Muscle layer of duodenum (tissue), 2 donors: ENCODE measurements around the gene CD200R1L.
A peak's percentile ranks its signal among the peaks of the same experiment; 100 is the strongest.

Experiments
- H3K27ac ChIP-seq: one replicate; pipeline ENCODE4 v1.7.0; 2013; ENCODE audit warnings: mild to moderate bottlenecking, low read length
- H3K27me3 ChIP-seq: one replicate; pipeline ENCODE4 v1.7.0; 2013; ENCODE audit warnings: low read depth, mild to moderate bottlenecking, control low read depth, low read length
- H3K36me3 ChIP-seq, 2 donors: one replicate each; pipeline ENCODE4 v1.7.0; 2013; ENCODE audit warnings: low read length in 2 of 2, control low read depth in 1 of 2, mild to moderate bottlenecking in 1 of 2; ENCODE audit not compliant: insufficient read depth in 2 of 2, control insufficient read depth in 1 of 2
- H3K4me1 ChIP-seq, 2 donors: one replicate each; pipeline ENCODE4 v1.7.0; 2013; ENCODE audit warnings: low read length in 2 of 2, mild to moderate bottlenecking in 2 of 2, control low read depth in 1 of 2, moderate library complexity in 1 of 2; ENCODE audit not compliant: insufficient read depth in 2 of 2, control insufficient read depth in 1 of 2
- H3K4me3 ChIP-seq, 2 donors: one replicate each; pipeline ENCODE4 v1.7.0; 2013; ENCODE audit warnings: low read length in 2 of 2, low read depth in 1 of 2, mild to moderate bottlenecking in 1 of 2
- H3K9me3 ChIP-seq, 2 donors: one replicate each; pipeline ENCODE4 v1.7.0; 2013; ENCODE audit warnings: low read length in 2 of 2, control low read depth in 1 of 2, mild to moderate bottlenecking in 1 of 2; ENCODE audit not compliant: control insufficient read depth in 1 of 2
- donor health status: healthy.

Gene CD200R1L

GRCh38 chr3:112775011-112775742 lies 71.5 kb downstream of the CD200R1L start:
- H3K27ac ChIP-seq = peak overlapping the region; percentile 79
- no peak overlapping the region for H3K4me3 ChIP-seq
- no peaks in the 10 kb centered on the region for H3K36me3 ChIP-seq
- no peaks in the 10 kb centered on the region for H3K4me1 ChIP-seq
- no peaks in the 10 kb centered on the region for H3K27me3 ChIP-seq
- H3K9me3 ChIP-seq = no peaks in the 10 kb centered on the region

GRCh38 chr3:112774293-112774926 lies 72.3 kb downstream of the CD200R1L start:
- Histone ChIP-seq H3K4me1 (no peaks in the 10 kb centered on the region), H3K27me3 (no peaks in the 10 kb centered on the region), H3K36me3 (no peaks in the 10 kb centered on the region), H3K27ac (no peak overlapping the region), H3K4me3 (no peak overlapping the region), H3K9me3 (no peaks in the 10 kb centered on the region)

GRCh38 chr3:112773864-112774263 lies 72.8 kb downstream of the CD200R1L start:
- H3K27me3 ChIP-seq = no peaks in the 10 kb centered on the region
- H3K27ac ChIP-seq = no peak overlapping the region
- no peaks in the 10 kb centered on the region for H3K9me3 ChIP-seq
- H3K4me1 ChIP-seq = no peaks in the 10 kb centered on the region
- no peak overlapping the region for H3K4me3 ChIP-seq
- no peaks in the 10 kb centered on the region for H3K36me3 ChIP-seq

- no peaks in the 10 kb centered on the region for H3K4me1 ChIP-seq
- H3K36me3 ChIP-seq = no peaks in the 10 kb centered on the region
- no peaks in the 10 kb centered on the region for H3K9me3 ChIP-seq
- no peak overlapping the region for H3K4me3 ChIP-seq
- H3K27me3 ChIP-seq = no peaks in the 10 kb centered on the region
- H3K27ac ChIP-seq = no peak overlapping the region
Measured at GRCh38 chr3:112770951-112771350, 75.7 kb downstream of the CD200R1L start.

GRCh38 chr3:112770032-112770626 lies 76.5 kb downstream of the CD200R1L start:
- Histone ChIP-seq H3K9me3 (no peaks in the 10 kb centered on the region), H3K27ac (no peak overlapping the region), H3K4me1 (no peaks in the 10 kb centered on the region), H3K27me3 (no peaks in the 10 kb centered on the region), H3K4me3 (no peak overlapping the region), H3K36me3 (no peaks in the 10 kb centered on the region)

- Histone ChIP-seq H3K27ac (no peak overlapping the region), H3K36me3 (no peaks in the 10 kb centered on the region), H3K4me1 (no peaks in the 10 kb centered on the region), H3K4me3 (no peak overlapping the region), H3K9me3 (no peaks in the 10 kb centered on the region), H3K27me3 (no peaks in the 10 kb centered on the region)
Measured at GRCh38 chr3:112769286-112769978, 77.2 kb downstream of the CD200R1L start.

GRCh38 chr3:112767777-112768176 lies 78.9 kb downstream of the CD200R1L start:
- H3K4me3 ChIP-seq = no peak overlapping the region
- H3K36me3 ChIP-seq = no peaks in the 10 kb centered on the region
- H3K4me1 ChIP-seq = no peaks in the 10 kb centered on the region

GRCh38 chr3:112767177-112767576 lies 79.5 kb downstream of the CD200R1L start:
- Histone ChIP-seq H3K4me3 (no peak overlapping the region), H3K9me3 (no peaks in the 10 kb centered on the region), H3K27me3 (no peaks in the 10 kb centered on the region), H3K4me1 (no peaks in the 10 kb centered on the region), H3K27ac (no peak overlapping the region), H3K36me3 (no peaks in the 10 kb centered on the region)

More at GRCh38 chr3:112767777-112768176, 78.9 kb downstream of the CD200R1L start:
- no peaks in the 10 kb centered on the region for H3K27me3 ChIP-seq
- no peak overlapping the region for H3K27ac ChIP-seq
- H3K9me3 ChIP-seq = no peaks in the 10 kb centered on the region
